NCI-H1694 treated with DMSO at 0.1 percent for 48 hours (cell line): Measurements from ENCODE around the gene CLIP4.

Source experiments
- DNase-seq: peaks from one replicate; lab custom pipeline; 2025; lab: John Stamatoyannopoulos, UW

CLIP4 gene

DNA sequence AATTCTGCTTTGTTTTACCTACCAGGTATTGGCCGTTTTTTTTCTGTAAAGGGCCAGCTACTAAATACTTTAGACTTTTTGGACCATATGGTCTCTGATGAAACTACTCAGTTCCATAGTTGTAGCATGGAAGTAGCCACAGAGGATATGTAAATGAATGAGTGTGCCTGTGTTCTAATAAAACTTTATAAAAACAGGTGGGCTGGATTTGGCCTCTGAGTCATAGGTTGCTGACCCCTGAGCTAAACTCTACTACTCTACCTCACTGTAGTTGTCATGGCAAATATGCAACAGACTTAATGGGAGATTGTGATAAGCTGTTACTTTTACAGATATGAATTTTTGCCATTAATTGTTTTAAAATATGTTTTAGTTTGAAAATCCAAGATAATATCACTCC, 19.7 kb downstream of the CLIP4 start:
- DNase-seq, result no peak

DNA sequence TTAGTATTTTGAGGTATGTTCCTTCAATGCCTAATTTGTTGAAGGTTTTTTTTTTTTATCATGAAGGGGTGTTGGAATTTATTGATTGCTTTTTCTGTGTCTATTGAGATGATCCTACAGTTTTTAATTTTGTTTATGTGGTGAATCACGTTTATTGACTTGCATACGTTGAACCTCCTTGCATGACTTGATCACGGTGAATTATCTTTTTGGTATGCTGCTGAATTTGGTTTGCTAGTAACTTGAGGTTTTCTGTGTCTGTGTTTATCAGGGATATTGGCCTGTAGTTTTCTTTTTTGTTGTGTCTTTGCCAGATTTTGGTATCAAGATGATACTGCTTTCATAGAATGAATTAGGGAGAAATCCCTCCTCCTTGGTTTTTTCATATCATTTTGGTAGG, 23.9 kb downstream of the CLIP4 start:
- no peak for DNase-seq

DNA sequence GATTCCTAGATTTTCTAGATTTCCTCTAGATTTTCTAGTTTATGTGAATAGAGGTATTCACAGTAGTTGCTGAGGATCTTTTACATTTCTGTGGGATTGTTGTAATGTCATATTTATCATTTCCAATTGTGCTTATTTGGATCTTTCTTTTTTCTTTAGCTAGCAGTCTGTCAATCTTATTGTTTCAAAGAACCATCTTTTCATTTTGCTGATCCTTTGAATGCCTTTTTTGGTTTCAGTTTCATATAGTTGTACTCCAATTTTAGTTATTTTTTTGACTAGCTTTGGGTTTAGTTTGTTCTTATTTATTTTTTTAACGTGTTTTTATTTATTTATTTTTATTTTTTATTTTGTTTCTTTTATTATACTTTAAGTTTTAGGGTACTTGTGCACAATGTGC, 24.5 kb downstream of the CLIP4 start:
- no peak for DNase-seq

DNA sequence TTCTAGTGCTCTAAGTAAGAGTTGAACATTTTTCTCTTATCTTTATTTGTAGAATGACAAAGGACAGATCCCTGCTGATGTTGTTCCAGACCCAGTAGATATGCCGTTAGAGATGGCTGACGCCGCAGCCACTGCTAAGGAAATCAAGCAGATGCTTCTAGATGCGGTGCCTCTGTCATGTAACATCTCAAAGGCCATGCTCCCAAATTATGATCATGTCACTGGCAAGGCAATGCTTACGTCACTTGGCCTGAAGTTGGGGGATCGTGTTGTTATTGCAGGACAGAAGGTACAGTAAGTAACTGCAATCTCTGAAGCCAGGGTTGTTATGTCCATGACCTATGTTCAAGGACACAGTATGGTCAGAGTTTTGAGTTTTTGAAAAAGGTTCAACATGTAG, 28.4 kb downstream of the CLIP4 start:
- no peak for DNase-seq

DNA sequence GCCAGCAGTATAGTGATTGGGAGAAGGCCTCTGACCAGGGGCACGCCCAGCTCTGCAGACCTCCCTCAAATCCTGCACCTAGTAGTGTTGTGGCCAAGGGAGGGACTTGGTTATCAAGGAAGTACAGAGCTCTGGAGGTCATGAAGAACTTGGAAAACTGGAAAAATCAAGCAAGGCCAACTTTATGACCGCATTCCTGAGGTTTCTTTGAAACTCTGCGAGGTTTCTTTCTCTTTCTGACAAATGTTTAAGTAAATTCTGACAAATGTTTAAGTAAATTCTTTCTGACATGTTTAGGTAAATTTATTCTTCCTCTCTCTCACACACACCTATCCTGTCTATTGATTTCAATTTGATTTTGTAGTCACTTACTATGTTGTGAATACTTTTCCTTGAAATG, 31.0 kb downstream of the CLIP4 start:
- DNase-seq, result no peak

DNA sequence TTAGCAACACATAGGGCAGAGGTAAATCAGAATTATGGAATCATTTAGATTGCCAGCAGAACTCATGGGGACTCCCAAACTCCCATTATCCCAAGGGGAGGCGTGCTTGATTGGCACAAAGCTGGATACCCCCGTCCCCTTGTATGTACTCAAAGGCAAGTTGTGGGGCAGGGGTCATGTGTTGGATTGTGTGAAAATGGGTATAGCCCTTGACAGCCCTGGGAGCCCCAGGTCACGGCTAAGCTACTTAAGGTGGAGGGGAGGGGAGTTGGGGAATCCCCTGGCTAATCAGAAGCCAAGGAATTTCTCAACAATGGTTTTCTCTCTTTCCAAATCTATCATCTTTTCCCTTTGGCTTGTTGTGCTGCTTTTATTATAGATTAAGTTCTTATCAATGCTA, 32.7 kb downstream of the CLIP4 start:
- no peak for DNase-seq

DNA sequence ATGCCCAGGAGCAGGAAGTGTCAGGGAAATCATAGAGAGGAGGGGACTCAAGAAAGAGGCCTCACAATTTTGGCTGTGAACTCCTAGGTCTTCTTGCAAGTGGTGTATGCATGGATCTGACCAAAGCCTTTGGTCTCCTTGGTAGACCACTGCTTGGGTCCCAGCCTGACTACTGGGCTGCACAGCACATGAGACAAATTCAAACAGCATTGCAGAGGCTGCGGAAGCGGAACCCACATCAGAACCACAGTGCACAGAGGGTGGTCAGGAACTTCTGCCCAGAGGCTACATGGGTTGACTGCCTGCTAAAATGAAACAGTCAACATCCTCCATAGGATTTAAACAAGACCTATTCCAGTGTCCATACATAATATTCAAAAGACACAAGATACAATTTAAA, 39.4 kb downstream of the CLIP4 start:
- DNase-seq, result no peak

DNA sequence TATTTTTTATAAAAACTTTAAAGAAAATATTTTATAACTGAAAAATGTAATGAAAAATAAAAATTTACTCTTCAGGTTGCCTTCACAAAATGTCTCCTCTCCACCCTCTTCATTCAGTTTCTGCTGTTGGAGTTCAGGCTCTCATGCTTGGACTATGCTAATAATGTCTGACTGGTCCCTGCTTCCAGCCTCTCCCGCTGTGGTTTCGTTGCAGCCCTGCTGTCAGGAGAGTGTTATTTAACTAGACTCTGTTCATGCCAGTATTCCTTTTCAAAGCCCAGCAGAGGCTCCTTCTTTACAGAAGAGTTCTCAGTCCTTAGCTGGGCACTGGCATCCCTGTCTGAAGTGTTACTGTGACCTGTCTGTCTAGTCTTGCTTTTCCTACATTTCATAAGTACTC, 40.4 kb downstream of the CLIP4 start:
- DNase-seq, result no peak

DNA sequence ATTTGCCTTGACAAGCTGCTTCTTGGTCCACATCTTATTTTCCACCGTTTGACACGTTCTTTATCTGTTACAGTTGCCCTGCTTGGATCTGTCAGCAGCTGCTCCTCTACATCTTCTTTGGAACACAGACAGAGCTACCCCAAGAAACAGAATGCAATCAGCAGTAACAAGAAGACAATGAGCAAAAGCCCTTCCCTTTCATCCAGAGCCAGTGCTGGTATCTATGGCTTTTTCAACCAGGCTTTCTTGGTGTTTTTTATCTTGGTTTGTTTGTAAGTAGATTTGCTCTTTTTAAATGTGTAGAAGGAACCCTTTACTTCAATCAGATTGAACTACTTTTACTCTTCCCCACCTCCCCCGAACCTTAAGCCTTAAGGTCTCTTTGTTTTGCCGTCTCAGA, 41.9 kb downstream of the CLIP4 start:
- no peak for DNase-seq

DNA sequence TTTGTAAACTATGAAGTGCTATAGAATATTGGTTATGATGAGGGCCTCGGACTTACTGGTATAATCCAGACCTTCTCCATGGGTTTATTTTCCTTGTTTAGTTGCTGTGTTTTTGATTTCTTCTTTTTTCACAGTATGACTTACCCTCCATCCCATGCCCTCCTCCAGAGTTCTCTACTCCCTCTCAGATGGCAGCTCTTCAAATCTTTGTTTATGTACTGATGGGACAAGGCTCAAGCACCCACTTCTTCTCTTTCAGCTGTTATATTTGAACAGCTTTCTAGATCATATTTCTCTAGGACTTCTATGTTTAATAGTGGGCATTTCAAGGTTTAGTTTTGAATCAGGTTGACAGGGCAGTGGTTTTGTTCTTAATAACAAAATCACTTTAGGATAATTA, 43.9 kb downstream of the CLIP4 start:
- no peak for DNase-seq

DNA sequence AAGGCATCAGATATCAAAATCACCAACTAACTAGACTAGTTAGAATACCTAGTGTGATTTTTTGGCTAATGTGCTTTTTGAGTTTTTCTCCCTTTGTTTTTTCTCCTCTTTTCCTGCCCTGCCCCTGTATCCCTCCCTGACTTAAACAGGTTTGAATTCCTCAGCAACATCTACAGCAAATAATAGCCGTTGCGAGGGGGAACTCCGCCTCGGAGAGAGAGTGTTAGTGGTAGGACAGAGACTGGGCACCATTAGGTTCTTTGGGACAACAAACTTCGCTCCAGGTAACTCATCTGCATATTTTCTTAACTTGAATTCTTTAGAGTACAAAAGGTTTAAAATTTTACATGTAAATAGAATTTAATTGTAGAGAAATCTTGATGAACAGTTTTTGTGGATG, 45.0 kb downstream of the CLIP4 start:
- DNase-seq, result no peak

DNA sequence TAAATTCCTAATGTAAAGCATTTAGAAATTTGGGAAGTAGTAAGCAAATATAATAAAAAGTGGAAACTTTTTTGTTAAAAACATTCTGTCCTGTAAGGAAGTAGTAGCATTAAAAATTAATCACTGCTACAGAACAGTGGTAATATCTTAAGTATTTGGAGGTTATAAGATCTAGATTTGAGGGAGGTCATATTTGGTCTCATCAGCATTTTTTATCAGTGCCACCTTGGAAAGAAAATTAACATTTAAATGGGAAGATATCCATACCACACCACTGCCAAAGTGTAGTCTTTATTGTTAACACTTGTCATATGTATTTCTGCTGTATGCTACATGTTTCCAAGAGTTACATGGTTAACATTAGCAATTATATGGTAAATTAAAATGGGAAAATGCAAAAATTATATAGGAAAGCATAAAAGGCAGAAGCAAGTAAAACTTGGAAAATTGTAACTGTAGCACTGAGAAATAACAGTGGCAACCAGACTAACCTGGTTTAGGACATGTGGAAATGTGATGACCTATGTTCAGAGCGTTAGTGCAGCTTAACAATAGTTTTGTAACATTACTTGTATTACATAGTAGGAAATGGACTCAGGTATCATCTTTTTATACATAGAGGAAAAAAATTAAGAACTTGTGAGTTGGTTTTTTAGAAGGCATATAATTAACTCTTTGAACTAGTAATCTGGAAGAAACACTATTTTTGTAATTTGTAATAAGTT, 47.2 kb downstream of the CLIP4 start:
- no peak for DNase-seq

DNA sequence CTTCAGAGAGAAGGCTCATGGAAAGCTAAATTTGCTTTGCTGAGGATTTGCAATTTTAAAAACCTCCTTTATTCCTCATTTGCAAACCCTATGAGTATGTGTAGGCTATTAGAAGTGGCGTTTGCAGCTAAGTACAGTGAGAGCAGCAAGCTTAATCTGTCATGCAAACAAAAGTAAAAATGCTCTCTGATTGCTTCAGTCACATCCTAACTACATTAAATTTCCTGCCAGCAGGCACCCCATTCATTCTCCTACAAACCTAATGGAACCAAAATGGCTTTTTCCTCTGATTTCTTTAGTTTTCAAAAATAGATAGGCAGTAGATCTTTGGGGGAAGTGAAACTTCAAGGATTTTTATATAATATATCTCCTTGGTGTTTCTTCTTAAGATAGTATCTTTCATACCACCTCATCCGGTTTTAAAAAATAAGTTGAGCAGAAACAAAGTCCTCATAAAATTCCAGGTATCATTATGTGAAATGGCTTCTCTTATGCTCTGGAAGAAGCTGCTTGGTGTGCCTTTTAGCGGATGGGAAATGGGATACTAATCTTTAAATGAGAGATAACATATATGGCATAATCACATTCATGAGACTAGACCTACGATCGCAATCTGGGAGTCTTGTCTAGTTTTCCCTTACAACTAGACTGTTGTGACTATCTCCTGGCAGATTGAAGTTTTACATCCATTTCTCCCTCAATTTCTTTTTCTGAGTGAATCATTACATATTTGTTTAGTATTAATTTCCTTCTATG, 49.1 kb downstream of the CLIP4 start:
- DNase-seq, result no peak

DNA sequence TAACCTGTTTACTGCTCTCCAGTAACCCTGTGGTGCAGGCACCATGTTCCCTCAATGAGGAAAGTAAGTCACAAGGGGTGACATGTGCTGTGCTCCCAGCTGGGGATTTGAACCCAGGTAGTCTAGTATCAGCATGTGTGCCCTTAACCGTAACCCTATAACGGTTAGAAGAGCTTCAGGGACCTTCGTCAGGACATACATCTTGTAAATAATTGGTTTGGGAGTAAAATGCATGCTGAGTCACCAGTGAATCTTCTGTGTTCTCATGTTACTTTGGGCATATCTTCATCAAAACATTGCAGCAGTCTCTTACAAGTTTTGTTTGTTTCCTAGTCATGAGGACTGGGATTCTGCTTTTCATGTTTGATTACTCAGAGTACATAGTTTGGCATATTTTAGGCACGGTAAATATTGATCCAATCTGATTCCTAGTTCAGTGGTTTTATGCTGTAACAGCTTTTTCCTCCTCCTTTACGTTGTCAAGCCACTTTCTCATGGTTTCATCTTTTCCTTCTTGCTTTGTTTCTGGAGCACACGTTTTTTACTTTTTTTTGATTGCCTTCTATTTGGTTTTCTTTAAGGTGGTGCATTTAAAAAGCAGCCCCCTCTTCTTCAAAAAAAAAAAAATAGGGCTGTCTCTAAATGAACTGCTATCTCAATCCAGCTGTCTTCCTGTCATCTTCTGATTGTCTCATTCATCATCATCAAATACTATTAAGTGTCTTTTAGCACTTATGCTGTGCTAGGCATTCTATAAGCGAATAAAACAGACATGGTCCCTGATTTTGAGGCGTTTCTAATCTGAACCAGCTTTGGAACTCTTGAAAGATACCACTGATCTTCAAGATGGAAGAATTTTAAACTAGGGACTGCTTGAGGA, 50.4 kb downstream of the CLIP4 start:
- DNase-seq, result no peak

DNA sequence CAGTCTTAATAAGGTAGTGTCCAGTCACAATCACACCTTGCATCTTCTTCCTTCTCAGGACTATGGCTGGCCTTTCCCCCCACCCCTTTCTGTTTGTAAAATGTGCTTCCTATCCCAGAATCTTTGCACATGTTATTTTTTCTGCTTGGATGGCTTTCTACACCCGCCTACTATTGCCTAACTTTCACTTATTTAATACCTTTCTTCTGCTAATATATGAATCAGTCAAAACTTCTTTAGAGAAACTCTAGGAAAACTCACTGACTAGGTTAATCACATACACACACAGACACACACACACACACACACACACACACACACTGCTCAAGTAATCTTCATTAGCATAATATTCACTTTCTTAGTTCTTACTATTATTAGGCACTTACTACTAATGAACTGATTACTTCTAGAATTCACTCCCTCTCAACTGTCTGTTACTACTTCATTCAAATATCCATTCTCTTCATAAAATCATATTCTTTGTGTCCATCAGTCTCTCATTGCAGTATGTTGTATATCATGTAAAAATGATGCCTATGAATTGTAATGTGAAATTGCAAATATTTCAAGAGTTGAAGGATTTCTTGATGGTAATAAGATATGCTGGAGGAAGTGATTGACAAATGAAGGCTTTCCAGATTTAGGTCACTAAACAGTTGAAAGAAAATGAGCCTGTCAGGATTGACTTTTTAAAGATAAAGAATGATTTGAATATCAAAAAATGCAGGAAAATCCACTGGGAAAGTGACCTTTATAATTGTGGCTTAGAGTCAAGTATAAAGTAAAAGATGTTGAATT, 51.2 kb downstream of the CLIP4 start:
- DNase-seq, result no peak

DNA sequence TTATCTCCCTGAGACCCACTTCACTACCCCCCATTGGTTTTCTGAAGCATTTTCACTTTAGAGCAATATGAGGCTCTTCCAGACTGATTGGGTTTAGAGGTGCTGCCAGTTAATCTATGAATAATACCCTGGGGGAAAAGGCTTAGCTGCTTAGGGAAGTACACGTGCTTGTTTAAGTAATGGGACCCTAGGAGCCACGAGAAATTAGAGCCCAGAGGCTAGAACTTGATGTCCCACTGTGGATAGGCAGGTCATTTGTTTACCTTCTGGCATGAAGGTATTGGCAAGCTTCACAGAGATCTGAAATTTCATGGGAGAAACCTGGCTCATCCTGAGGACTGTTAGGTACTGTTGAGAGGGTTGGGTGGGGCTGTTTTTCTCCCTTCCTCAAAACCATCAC, 59.7 kb downstream of the CLIP4 start:
- DNase-seq, result no peak

DNA sequence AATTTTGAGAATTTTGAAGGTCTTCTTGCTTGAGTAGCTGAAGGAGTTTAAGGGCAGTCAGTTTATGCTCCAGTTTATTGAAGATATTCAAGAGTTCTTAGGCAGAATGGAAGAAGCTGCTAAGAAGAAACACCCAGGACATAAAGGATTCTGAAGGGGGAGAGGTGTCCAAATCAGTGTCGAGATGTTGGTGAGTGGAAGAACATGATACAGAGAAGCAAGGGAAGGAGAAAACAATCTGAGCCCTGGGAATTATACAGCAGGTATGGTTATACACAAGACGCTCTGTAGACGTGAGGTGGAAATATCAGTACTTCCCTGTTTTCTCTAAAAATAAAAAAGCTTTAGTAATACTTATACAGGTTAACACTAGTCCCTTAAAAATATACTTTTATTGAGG, 60.1 kb downstream of the CLIP4 start:
- no peak for DNase-seq

DNA sequence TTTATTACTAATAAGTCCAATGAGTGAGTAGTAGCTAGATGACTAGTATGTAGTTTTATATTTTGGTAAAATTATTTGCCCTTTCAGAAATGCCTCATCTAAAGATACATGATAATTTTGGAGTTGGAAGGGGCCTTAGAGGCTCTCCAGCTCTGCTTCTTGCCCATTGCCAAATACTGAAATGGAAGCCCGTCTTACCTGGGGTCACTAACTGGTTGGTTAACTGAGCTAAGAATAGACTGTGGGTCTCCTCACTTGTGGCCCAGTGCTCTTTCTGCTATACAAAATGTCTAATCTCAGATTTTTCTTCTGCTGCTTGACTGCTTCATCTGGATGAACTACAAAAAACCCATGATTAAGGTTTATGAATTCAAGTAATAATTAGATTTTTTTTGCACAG, 67.1 kb downstream of the CLIP4 start:
- DNase-seq, result no peak

DNA sequence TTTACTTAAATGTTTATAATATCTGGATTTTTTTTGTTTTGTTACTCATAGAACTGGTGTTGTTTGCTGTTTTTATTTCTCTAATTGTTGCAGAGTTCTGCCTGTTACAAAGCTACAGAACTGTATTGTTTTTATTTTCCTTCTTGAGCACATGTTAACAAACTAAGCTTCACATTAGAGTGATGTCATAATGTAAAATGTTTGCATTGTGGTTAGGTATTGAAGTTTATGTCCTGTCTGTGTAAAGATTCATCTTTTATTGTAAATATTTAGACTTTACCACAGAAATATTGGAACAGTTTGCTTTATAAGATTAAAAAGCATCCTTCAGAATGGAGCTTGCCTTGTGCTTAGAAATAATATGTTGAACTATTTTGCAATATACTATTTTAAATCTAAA, 67.7 kb downstream of the CLIP4 start:
- no peak for DNase-seq

DNA sequence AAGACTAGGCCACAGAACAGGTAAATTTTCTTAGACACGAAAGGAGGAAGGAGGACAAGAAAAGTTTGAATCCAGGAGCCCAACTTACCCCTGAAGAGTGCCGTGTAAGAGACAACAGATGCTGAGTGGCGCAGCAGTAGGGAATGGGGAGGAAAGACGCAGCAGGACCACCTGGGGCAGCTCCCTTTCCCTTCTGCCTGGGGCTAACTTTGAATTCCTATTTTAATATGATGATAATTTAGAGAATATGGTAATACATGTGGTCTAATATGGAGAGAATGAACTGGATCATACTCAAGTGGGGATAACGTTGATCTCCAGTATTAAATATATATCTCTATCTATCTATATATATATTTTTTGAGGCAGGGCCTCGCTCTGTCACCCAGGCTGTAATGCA, 69.3 kb downstream of the CLIP4 start:
- DNase-seq, result no peak

DNA sequence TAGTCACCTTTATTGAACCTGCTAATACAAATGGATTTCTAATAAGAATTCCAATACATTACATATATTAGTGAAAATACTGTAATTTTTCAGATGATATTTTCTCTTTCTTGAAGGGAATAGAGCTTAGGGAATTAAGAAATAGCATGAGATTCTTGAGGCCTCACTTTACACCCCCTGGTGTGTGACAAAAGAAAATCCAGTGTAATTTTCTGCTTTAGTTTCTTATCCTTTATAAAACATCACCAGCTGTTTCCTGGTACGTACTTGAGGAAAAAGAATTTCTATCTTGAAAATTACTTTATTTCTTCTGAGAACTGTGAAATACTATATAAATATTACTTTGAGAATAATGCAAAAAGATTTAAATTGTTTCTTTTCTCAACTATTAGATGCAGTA, 71.6 kb downstream of the CLIP4 start:
- DNase-seq, result no peak

DNA sequence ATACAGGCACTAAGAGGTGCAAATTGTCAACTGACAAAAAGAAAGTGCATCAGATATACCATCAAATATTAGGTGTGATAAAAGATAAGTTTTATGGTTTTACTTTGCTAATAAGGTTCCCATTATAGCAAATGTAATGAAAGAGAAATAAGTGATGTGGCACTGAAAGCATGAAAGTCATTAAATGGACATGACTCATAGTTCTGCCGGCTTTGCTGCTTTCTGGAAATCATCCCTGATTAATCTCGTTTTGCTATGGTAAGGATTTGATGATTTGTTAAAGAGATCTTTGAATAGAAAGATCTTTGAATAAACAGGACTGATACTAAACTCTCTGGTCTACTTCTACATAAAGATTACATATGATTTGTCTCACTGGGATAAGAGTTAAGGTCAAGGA, 72.7 kb downstream of the CLIP4 start:
- DNase-seq, result no peak
